HUES64 (cell line): ENCODE results near the gene DNMT3L.

Source experiments
- H3K27ac ChIP-seq: 2 replicates; pipeline ENCODE4 v1.7.0; 2013; ENCODE audit warnings: low read depth, low read length, inconsistent platforms
- H3K27me3 ChIP-seq: 2 replicates; pipeline ENCODE4 v1.6.1; 2013; ENCODE audit warnings: mild to moderate bottlenecking, low read length; ENCODE audit not compliant: insufficient read depth
- H3K36me3 ChIP-seq: 2 replicates; pipeline ENCODE4 v1.6.1; 2013; ENCODE audit warnings: mild to moderate bottlenecking, low read length; ENCODE audit not compliant: insufficient read depth
- H3K4me1 ChIP-seq: 2 replicates; pipeline ENCODE4 v1.6.1; 2013; ENCODE audit warnings: mild to moderate bottlenecking, low read length, moderate library complexity; ENCODE audit not compliant: insufficient read depth
- H3K4me3 ChIP-seq: 2 replicates; pipeline ENCODE4 v1.5.1; 2013; ENCODE audit warnings: mild to moderate bottlenecking, low read length, moderate library complexity
- H3K9ac ChIP-seq: 2 replicates; pipeline ENCODE4 v1.6.1; 2013; ENCODE audit warnings: mild to moderate bottlenecking, low read depth, low read length
- H3K9me3 ChIP-seq: 2 replicates; pipeline ENCODE4 v1.6.1; 2013; ENCODE audit warnings: low read depth, low read length; ENCODE audit not compliant: insufficient read depth
- WGBS: fragments of 150-250, 120-280 bp; methylation state at CpG from one replicate; pipeline ENCODE4 v1.1.7; 2013; ENCODE audit warnings: missing lambda C conversion rate; 5-methylcytosine and 5-hydroxymethylcytosine counted together

Gene DNMT3L

GRCh38 chr21:44293551-44294231, 32.0 kb upstream of the DNMT3L start:
- 93% methylated on average over 33 of the region's 33 CpGs for WGBS
- H3K27ac ChIP-seq = no peak overlapping the region
- no peaks in the 10 kb centered on the region for H3K27me3 ChIP-seq
- H3K9me3 ChIP-seq = no peaks in the 10 kb centered on the region
- no peaks in the 10 kb centered on the region for H3K4me1 ChIP-seq
- no peak overlapping the region for H3K9ac ChIP-seq
- H3K4me3 ChIP-seq = no peak overlapping the region
- no peaks in the 10 kb centered on the region for H3K36me3 ChIP-seq

- Histone ChIP-seq H3K27me3 (no peaks in the 10 kb centered on the region), H3K4me1 (no peaks in the 10 kb centered on the region), H3K9me3 (no peaks in the 10 kb centered on the region), H3K9ac (no peak overlapping the region), H3K27ac (no peak overlapping the region), H3K36me3 (no peaks in the 10 kb centered on the region), H3K4me3 (no peak overlapping the region)
- 89% methylated on average over 15 of the region's 15 CpGs for WGBS
Observed at GRCh38 chr21:44292812-44293195, 31.1 kb upstream of the DNMT3L start.

- WGBS = 79% methylated on average over 25 of the region's 25 CpGs
- Histone ChIP-seq H3K27me3 (no peaks in the 10 kb centered on the region), H3K36me3 (no peaks in the 10 kb centered on the region), H3K4me1 (no peaks in the 10 kb centered on the region), H3K9ac (no peak overlapping the region), H3K27ac (no peak overlapping the region), H3K9me3 (no peaks in the 10 kb centered on the region), H3K4me3 (no peak overlapping the region)
Observed at GRCh38 chr21:44291936-44292811, 30.5 kb upstream of the DNMT3L start.

GRCh38 chr21:44291078-44291935, 29.6 kb upstream of the DNMT3L start:
- 89% methylated on average over 33 of the region's 33 CpGs for WGBS
- Histone ChIP-seq H3K27me3 (peaks cover 6% of the 10 kb centered on the region), H3K9ac (no peak overlapping the region), H3K4me3 (no peak overlapping the region), H3K4me1 (no peaks in the 10 kb centered on the region), H3K27ac (no peak overlapping the region), H3K36me3 (no peaks in the 10 kb centered on the region), H3K9me3 (no peaks in the 10 kb centered on the region)

- Histone ChIP-seq H3K4me1 (no peaks in the 10 kb centered on the region), H3K27ac (no peak overlapping the region), H3K36me3 (no peaks in the 10 kb centered on the region), H3K9ac (no peak overlapping the region), H3K4me3 (no peak overlapping the region), H3K9me3 (no peaks in the 10 kb centered on the region), H3K27me3 (peaks cover 13% of the 10 kb centered on the region)
- 91% methylated on average over 16 of the region's 16 CpGs for WGBS
Observed at GRCh38 chr21:44290327-44291077, 28.8 kb upstream of the DNMT3L start.

GRCh38 chr21:44289381-44290010, 27.8 kb upstream of the DNMT3L start:
- H3K9me3 ChIP-seq = no peaks in the 10 kb centered on the region
- H3K4me1 ChIP-seq = peaks cover 4% of the 10 kb centered on the region; the same call in 1 of the 2 replicates
- WGBS = 87% methylated on average over 24 of the region's 24 CpGs
- H3K36me3 ChIP-seq = no peaks in the 10 kb centered on the region
- H3K27ac ChIP-seq = no peak overlapping the region
- H3K27me3 ChIP-seq = peaks cover 23% of the 10 kb centered on the region
- H3K4me3 ChIP-seq = no peak overlapping the region
- H3K9ac ChIP-seq = no peak overlapping the region

GRCh38 chr21:44288251-44289110, 26.8 kb upstream of the DNMT3L start:
- no peaks in the 10 kb centered on the region for H3K36me3 ChIP-seq
- peaks cover 10% of the 10 kb centered on the region for H3K4me1 ChIP-seq
- 93% methylated on average over 23 of the region's 23 CpGs for WGBS
- H3K27me3 ChIP-seq = peaks cover 33% of the 10 kb centered on the region
- no peak overlapping the region for H3K9ac ChIP-seq
- no peaks in the 10 kb centered on the region for H3K9me3 ChIP-seq
- H3K27ac ChIP-seq = no peak overlapping the region
- no peak overlapping the region for H3K4me3 ChIP-seq

- Histone ChIP-seq H3K27me3 (peaks cover 36% of the 10 kb centered on the region), H3K27ac (no peak overlapping the region), H3K4me3 (no peak overlapping the region), H3K9ac (no peak overlapping the region), H3K4me1 (peaks cover 16% of the 10 kb centered on the region), H3K36me3 (no peaks in the 10 kb centered on the region), H3K9me3 (no peaks in the 10 kb centered on the region)
- WGBS = 79% methylated on average over 31 of the region's 31 CpGs
Observed at GRCh38 chr21:44286716-44287632, 25.3 kb upstream of the DNMT3L start.

GRCh38 chr21:44286086-44286715, 24.5 kb upstream of the DNMT3L start:
- Histone ChIP-seq H3K4me3 (peak overlapping the region; percentile 54), H3K27me3 (peaks cover 36% of the 10 kb centered on the region), H3K9ac (no peak overlapping the region), H3K9me3 (no peaks in the 10 kb centered on the region), H3K36me3 (no peaks in the 10 kb centered on the region), H3K27ac (no peak overlapping the region), H3K4me1 (peaks cover 16% of the 10 kb centered on the region)
- 64% methylated on average over 21 of the region's 21 CpGs for WGBS
